Thyroid gland (tissue), 4 donors: ENCODE results near the gene YTHDF2. TPM values are rescaled to one million over a fixed set of nuclear protein-coding genes. Genes with fewer than 3 reads are reported as not detected.
"Not testable (repeated sequence)": the region's sequence is repeated elsewhere in the genome, so short reads cannot be mapped to it uniquely, and the experiment has no call there.

Source experiments
- DNase-seq, 2 donors: peaks; one replicate each; pipeline ENCODE4 v3.0.0-alpha.2; 2019
- H3K27ac ChIP-seq, 3 donors: fragments of 200-600 bp; sonication (generic); 1 replicate in 2 of 3; 2 replicates in 1 of 3; pipeline ENCODE4 v1.5.1; 2016 to 2019; ENCODE audit warnings: mild to moderate bottlenecking in 1 of 3, moderate library complexity in 1 of 3
- H3K27me3 ChIP-seq: fragments of 200-600 bp; sonication (generic); one replicate; pipeline ENCODE4 v1.5.1; 2019
- H3K36me3 ChIP-seq, 2 donors: fragments of 200-600 bp; sonication (generic); one replicate each; pipeline ENCODE4 v1.5.1; 2016 to 2019
- H3K4me1 ChIP-seq, 2 donors: fragments of 200-600 bp; sonication (generic); one replicate each; pipeline ENCODE4 v1.5.1; 2017 to 2019
- H3K4me3 ChIP-seq, 3 donors: fragments of 200-600 bp; sonication (generic); replicated peaks in 1 of 3; 1 replicate in 2 of 3; 2 replicates in 1 of 3; pipeline ENCODE4 v1.5.1; 2016; ENCODE audit warnings: mild to moderate bottlenecking in 1 of 3
- H3K9me3 ChIP-seq: fragments of 200-600 bp; sonication (generic); one replicate; pipeline ENCODE4 v1.5.1; 2017
- CTCF ChIP-seq, 6 experiments: fragments of 200-600 bp in 3 of 6; fragments of 450-650 bp in 3 of 6; sonication (generic) in 3 of 6; IDR thresholded peaks; one replicate each; pipeline ENCODE4 v1.5.1; 2016 to 2019; ENCODE audit warnings: antibody characterized with exemption in 6 of 6, mild to moderate bottlenecking in 2 of 6, inconsistent platforms in 1 of 6, moderate library complexity in 1 of 6
- POLR2A ChIP-seq, 2 donors: fragments of 450-650 bp; IDR thresholded peaks; one replicate each; pipeline ENCODE4 v1.6.1; 2017; ENCODE audit warnings: antibody characterized with exemption in 2 of 2, mild to moderate bottlenecking in 2 of 2, moderate library complexity in 1 of 2
- WGBS, 2 donors: methylation state at CpG; one replicate each; pipeline ENCODE4 v1.1.5; 2017; 5-methylcytosine and 5-hydroxymethylcytosine counted together
- intact Hi-C: fragments of 100-400 bp; cut with DNase I; formaldehyde crosslinking; loops from one replicate; pipeline ENCODE4 v1.15.1; 2023
- total RNA-seq, 4 donors: library from RNA; depleted of rRNA; stranded (reverse); fragments of >200 nt; gene quantifications; one replicate each; pipeline ENCODE4 v1.2.3, GENCODE V29; 2016

YTHDF2 gene
- total RNA-seq, 4 donors from 2014 or later = 53.1 to 74.4 (median 62.2) TPM

- no peaks in the 10 kb centered on the region for H3K27me3 ChIP-seq
- 97 to 100% methylated on average over 5 of the region's 5 CpGs for WGBS, 2 donors
- TF ChIP-seq CTCF (IDR thresholded peaks at IDR 0.05) (no peak), POLR2A (IDR thresholded peaks at IDR 0.05) (no peak)
- DNase-seq = no peak
- no peak overlapping the region for H3K27ac ChIP-seq
- intact Hi-C loops = no loop called here
- peaks cover 13 to 35% of the 10 kb centered on the region in 2 donors for H3K4me1 ChIP-seq
- no peaks in the 10 kb centered on the region for H3K9me3 ChIP-seq
- no peak overlapping the region for H3K4me3 ChIP-seq
- H3K36me3 ChIP-seq = no peaks in the 10 kb centered on the region
Measured at GRCh38 chr1:28761189-28761588, 24.4 kb downstream of the YTHDF2 start.

- Histone ChIP-seq H3K27ac (no peak overlapping the region), H3K4me3 (no peak overlapping the region), H3K9me3 (no peaks in the 10 kb centered on the region), H3K4me1 (peaks cover 7 to 22% of the 10 kb centered on the region in 2 donors), H3K36me3 (peaks cover 3 to 6% of the 10 kb centered on the region in 2 donors), H3K27me3 (no peaks in the 10 kb centered on the region)
- WGBS, 2 donors = 98 to 99% methylated on average over 2 of the region's 2 CpGs
- TF ChIP-seq POLR2A (IDR thresholded peaks at IDR 0.05) = no peak
- no peak for TF ChIP-seq CTCF (IDR thresholded peaks at IDR 0.05)
- intact Hi-C loops = no loop called here
- no peak for DNase-seq
Measured at GRCh38 chr1:28766532-28767183, 29.9 kb downstream of the YTHDF2 start.

- TF ChIP-seq CTCF (IDR thresholded peaks at IDR 0.05) (no peak), POLR2A (IDR thresholded peaks at IDR 0.05) (no peak)
- H3K4me1 ChIP-seq = peaks cover 2 to 14% of the 10 kb centered on the region in 2 donors
- no peaks in the 10 kb centered on the region for H3K27me3 ChIP-seq
- DNase-seq = no peak
- no peak overlapping the region for H3K27ac ChIP-seq
- intact Hi-C loops = loop anchor here (5.0 to 10.0 kb wide), 2 partner anchors 33 to 264 kb away; partner anchors contain the start of gene YTHDF2
- no peaks in the 10 kb centered on the region for H3K9me3 ChIP-seq
- H3K4me3 ChIP-seq = no peak overlapping the region
- H3K36me3 ChIP-seq = peaks cover 3 to 6% of the 10 kb centered on the region in 2 donors
- 98 to 100% methylated on average over 3 of the region's 3 CpGs for WGBS, 2 donors
Measured at GRCh38 chr1:28770601-28771165, 33.9 kb downstream of the YTHDF2 start.

- H3K4me1 ChIP-seq = peaks cover 4 to 14% of the 10 kb centered on the region in 2 donors
- 93 to 94% methylated on average over 10 of the region's 10 CpGs for WGBS, 2 donors
- DNase-seq, H3K27ac ChIP-seq, H3K36me3 ChIP-seq, H3K9me3 ChIP-seq, H3K27me3 ChIP-seq, H3K4me3 ChIP-seq: not testable (repeated sequence)
- intact Hi-C loops = loop anchor here (5.0 to 10.0 kb wide), 2 partner anchors 35 to 263 kb away; partner anchors contain the start of gene YTHDF2
Measured at GRCh38 chr1:28771921-28772320, 35.2 kb downstream of the YTHDF2 start.

GRCh38 chr1:28773105-28773504, 36.4 kb downstream of the YTHDF2 start:
- no peak for DNase-seq
- Histone ChIP-seq H3K9me3 (no peaks in the 10 kb centered on the region), H3K36me3 (peaks cover 3 to 6% of the 10 kb centered on the region in 2 donors), H3K4me3 (no peak overlapping the region), H3K27me3 (no peaks in the 10 kb centered on the region), H3K4me1 (peaks cover 4 to 14% of the 10 kb centered on the region in 2 donors), H3K27ac (no peak overlapping the region)
- TF ChIP-seq POLR2A (IDR thresholded peaks at IDR 0.05) (no peak), CTCF (IDR thresholded peaks at IDR 0.05) (no peak)
- intact Hi-C loops = loop anchor here (5.0 to 10.0 kb wide), 2 partner anchors 36 to 262 kb away; partner anchors contain the start of gene YTHDF2
- WGBS, 2 donors = 96% methylated on average over 3 of the region's 3 CpGs
